NOMO-1 treated with DMSO at 0.1 percent for 48 hours (cell line): Measurements from ENCODE around the gene TRIM38.

Experiments
- DNase-seq: peaks from one replicate; lab custom pipeline; 2025; ENCODE audit not compliant: unreplicated experiment; lab: John Stamatoyannopoulos, UW

Gene TRIM38

GRCh38 chr6:26025894-26026832, 63.6 kb downstream of the TRIM38 start:
- DNase-seq, result peak; percentile 93

GRCh38 chr6:26026833-26027490, 64.4 kb downstream of the TRIM38 start:
- peak; percentile 88 for DNase-seq

- DNase-seq, result no peak
Measured at GRCh38 chr6:26027491-26028211, 65.0 kb downstream of the TRIM38 start.

DNA sequence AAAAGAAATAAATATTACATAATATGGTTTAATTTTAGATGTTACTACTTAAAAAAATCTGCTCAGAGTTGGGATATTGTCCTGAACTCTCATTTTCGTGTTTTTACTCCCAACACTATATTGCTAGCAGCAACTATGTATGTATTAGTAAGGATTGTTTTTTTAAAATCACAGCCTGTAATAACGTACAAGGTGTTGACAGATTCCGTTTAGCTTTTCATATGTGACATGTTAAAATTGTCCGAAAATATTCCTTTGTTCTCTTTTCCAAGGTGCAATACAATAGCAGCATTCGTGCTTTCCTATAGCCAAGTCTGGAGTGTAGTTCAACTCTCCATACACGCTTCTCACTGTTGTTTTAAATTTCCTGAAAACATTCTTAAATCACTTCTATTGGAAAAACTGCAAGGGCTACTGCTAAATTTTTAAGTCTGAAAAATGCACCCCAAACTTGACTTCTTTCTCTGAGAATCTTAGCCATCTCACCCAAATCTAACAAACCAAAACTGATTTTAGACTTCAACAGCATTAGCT, 65.7 kb downstream of the TRIM38 start:
- no peak for DNase-seq

DNA sequence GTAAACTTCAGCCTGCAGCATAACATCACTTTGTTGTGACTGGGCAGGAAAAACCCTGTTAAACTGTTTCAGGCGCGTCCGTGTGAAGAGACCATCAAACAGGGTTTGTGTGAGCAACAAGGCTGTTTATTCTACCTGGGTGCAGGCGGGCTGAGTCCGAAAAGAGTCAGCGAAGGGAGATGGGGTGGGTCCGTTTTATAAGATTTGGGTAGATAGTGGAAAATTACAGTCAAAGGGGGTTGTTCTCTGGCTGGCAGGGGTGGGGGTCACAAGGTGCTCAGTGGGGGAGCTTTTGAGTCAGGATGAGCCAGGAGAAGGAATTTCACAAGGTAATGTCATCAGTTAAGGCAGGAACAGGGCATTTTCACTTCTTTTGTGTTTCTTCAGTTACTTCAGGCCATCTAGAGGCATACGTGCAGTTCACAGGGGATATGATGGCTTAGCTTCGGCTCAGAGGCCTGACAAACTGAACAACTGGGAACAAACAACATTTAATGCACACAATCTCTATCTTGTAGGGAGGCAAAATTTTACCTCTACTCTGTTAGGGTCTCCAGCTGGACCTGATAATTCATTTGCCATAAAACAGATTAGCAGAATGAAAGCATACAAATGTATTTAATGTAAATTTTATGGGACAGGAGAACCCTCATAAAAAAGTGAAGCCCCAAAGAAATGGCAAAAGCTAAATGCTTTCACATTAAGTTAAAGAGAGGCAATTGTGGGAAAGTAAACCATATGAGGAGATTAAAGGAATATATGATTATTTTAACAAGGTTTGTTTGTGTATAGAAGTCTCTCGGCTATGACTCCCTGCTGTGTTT, 66.4 kb downstream of the TRIM38 start:
- no peak for DNase-seq

DNA sequence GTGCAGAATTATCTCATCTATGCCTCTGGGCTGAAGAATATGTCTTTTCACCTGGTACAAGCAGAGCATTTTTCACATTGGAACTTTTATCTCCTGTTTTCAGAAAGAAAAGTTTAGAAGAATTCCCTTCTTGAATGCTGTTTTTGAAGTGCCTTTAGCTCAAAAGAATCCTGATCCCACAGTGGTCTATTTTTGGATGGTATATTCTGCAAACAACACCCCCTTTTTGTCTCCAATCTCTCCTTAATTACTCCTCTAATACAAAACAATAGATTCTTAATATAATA, 66.9 kb downstream of the TRIM38 start:
- no peak for DNase-seq

DNA sequence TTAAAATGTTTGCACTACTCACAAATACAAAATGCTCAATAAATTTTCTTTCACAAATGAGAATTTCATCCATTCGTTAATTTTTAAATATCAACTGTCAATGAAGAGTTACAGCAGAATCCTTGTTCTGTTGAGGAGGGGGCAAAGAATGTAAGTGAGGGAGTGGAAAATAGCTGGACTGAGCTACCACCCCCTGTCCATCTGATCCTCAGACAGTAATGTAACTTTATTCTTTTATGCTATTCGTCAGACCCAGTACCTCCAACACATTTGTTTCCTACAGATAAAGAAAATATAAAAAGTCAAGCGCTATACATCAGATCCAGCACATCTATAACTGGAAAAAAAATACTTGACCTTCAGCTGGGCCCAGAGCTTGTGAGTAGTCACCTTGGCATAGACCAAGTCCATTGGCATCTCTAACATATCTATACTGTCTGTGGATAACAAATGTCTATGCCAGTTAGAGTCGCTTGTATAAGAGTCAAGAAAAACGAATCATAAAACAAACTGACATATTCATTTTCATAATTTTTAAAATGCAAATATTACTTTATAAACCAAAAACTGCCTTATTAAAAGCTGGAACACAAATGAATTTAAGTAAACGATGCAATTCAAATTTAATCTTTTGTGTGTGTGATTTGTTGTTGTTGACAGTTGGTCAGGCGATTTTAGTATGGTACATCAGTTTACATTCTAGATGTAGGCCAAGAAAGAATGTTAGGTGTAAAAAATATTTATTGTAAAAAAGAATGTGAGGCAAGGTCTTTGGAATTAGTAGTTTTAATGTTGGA, 67.5 kb downstream of the TRIM38 start:
- no peak for DNase-seq

GRCh38 chr6:26030716-26031115, 68.1 kb downstream of the TRIM38 start:
- DNase-seq, result peak; percentile 56

DNA sequence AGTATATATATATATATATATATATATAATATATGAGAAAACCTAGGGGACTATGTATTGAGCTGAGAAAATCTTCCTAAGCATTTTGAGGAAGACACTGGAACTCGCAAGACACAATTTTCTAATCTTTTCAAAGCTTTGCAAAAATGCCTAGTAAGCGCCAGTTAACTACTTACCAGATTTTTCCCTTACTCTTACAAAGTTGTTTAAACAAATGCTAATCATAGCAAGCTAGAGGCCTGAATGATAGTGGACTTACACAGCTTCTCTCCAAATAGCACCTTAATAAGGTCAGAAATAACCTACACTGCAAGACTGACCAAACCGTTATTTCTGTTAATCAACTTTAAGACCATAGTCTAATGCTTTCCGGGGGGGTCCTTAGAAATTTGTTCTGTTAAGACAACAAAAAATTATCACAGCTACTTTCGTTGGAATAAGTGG, 68.6 kb downstream of the TRIM38 start:
- peak; percentile 56 for DNase-seq

GRCh38 chr6:26031595-26032339, 69.2 kb downstream of the TRIM38 start:
- DNase-seq, result peak; percentile 98

DNA sequence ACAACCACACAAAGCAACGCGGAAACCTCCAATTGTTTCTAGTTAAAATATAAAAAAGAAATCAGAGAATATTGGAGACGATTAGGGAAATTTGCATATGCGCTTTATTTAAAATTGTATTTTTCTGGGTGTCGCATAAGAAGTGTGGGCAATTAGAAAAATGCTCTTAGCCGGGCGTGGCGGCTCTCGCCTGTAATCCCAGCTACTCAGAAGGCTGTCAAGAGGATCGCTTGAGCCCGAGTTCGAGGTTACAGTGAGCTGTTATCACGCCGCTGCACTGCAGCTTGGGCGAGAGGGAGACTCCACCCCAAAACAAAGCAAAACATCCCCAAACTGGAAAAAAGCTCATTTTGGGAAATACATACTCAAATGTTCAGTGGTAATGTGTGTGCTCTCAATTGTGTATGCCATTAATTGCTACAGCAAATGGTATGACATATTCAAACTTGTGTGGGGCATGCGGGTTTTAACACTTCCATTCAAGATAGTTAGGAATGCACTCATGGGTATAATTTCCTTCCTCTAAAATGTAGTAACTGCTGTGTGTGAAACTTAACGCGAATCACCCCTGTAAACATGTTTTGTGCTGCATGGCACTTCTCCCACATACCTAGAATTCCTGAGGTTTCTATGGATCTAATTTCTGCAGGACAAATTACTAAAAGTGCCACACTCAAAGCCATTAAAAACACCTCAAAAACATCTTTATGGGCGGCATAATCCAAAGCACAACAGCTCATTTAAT, 69.9 kb downstream of the TRIM38 start:
- DNase-seq, result peak; percentile 45

GRCh38 chr6:26033085-26033940, 70.7 kb downstream of the TRIM38 start:
- peak; percentile 93 for DNase-seq

- DNase-seq, result no peak
Measured at GRCh38 chr6:26033941-26034354, 71.3 kb downstream of the TRIM38 start.

- DNase-seq, result no peak
Measured at GRCh38 chr6:26034905-26035304, 72.3 kb downstream of the TRIM38 start.
